Measurements from ENCODE around the gene GRAMD1C.
"Not testable (repeated sequence)": the region's sequence is repeated elsewhere in the genome, so short reads cannot be mapped to it uniquely, and the experiment has no call there.

Gene GRAMD1C

GRCh38 chr3:113838631-113839209 lies at the start of gene GRAMD1C:
GRAMD1C (plus strand) TSS chr3:113838788; CDS start chr3:113838910, 122 bp downstream.
- no peak for DNase-seq (ENCODE audit: low read depth)

- DNase-seq (ENCODE audit: low read depth): no peak
These were observed 47.2 kb upstream of the GRAMD1C start for GRCh38 chr3:113791381-113791780.

GRCh38 chr3:113794526-113794925 lies 44.1 kb upstream of the GRAMD1C start:
- DNase-seq (ENCODE audit: low read depth): no peak

- DNase-seq (ENCODE audit: low read depth): no peak
These were observed 42.9 kb upstream of the GRAMD1C start for GRCh38 chr3:113795693-113796092.

DNA sequence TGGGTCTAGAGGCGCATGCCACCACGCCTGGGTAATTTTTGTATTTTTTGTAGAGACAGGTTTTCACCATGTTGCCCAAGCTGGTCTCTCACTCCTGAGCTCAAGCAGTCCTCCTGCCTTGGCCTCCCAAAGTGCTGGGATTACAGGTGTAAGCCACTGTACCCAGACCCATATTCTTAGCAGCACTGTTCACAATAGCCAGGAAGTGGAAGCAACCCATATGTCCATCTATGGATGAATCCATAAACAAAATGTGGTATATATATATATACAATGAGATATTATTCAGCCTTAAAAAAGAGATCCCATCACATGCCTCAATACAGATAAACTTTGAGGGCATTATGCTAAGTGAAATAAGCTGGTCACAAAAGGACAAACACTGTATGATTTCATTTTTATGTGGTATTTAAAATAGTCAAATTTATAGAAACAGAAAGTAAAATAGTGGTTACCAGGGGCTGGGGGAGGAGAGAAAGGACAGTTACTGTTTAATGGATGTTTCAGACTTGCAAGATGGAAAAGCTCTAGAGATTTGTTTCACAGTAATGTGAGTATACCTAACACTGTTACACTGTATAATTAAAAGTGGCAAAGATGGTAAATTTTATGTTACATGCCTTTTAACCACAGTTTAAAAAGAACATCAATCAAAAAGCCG lies 35.7 kb upstream of the GRAMD1C start:
- DNase-seq (ENCODE audit: low read depth): no peak

- DNase-seq (ENCODE audit: low read depth): no peak
These were observed 33.9 kb upstream of the GRAMD1C start for GRCh38 chr3:113804661-113805060.

DNA sequence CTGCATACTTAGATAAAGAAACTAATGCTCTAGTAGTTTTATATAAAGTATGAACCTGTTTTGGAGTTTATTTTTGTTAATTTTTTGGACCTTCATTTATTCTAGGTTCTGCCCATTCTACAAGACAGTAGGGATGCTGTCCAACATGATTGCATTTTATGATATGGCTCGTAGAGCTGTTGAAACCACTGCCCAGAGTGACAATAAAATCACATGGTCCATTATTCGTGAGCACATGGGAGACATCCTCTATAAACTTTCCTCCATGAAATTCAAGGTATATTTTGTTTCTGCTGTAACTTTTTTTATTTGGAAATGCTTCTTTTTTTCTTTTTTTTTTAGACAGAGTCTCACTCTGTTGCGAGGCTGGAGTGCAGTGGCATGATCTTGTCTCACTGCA lies 33.3 kb upstream of the GRAMD1C start:
- DNase-seq (ENCODE audit: low read depth): no peak

DNA sequence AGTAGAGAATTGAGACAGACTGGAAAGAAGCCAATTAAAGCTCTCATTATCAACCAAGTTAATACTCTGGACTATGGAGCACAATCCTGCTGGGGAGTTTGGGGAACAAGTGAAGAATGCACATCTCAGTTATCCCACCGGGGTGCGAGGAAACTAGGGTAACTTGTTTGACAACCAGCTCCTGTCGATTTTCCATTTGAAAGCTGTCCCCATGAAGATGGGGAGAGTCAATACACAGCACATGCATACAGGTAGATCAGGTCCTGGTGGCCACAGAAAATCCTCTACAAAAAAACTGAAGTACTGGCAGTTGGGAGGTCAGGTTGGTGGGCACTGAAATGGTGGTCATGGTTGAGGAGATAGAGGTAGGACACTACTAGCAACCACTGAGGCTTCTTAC lies 25.7 kb upstream of the GRAMD1C start:
- DNase-seq (ENCODE audit: low read depth): no peak

GRCh38 chr3:113819866-113820265 lies 18.7 kb upstream of the GRAMD1C start:
- no peak for DNase-seq (ENCODE audit: low read depth)

DNA sequence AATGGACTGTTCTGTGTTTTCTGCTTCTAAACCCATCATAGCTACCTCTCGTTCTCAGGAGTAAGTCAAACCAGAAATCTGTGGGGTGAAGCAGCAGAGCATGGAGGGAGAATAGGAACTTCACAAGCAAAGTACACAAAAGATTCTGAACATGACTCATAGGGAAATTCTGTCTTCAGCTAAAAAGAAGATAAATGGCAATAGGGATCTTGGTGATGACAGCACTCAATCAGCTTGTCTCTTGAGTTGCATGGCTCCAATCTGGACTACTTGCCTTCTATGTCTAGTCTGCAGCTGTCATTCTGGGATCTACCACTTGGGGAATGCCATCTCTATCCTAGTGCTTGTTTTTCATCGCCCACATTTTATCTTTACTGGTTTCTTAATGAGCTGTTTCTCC lies 13.5 kb upstream of the GRAMD1C start:
- DNase-seq (ENCODE audit: low read depth): no peak

GRCh38 chr3:113828600-113828999 lies 10.0 kb upstream of the GRAMD1C start:
- DNase-seq (ENCODE audit: low read depth): no peak

GRCh38 chr3:113829576-113830354 lies 8.8 kb upstream of the GRAMD1C start:
- DNase-seq (ENCODE audit: low read depth): no peak

GRCh38 chr3:113831103-113831355 lies 7.6 kb upstream of the GRAMD1C start:
- no peak for DNase-seq (ENCODE audit: low read depth)

- DNase-seq (ENCODE audit: low read depth): no peak
These were observed 6.0 kb upstream of the GRAMD1C start for GRCh38 chr3:113832477-113833164.

DNA sequence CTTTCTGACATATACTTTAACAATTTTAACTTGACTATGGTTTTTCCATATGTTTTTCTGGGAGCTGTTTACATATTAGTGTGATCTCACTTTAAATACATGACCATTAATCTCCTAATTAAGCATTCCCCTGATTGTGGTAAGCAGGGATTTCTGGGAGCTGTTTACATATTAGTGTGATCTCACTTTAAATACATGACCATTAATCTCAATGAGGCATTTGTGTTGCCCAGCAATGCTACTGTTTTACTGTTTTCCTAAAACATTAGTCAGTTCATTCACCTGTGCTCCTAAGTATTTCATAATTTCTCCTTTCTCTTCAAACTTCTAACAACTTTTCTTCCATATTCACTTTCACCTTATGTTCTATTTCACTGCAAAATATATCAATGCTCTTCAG lies 3.6 kb upstream of the GRAMD1C start:
- no peak for DNase-seq (ENCODE audit: low read depth)

DNA sequence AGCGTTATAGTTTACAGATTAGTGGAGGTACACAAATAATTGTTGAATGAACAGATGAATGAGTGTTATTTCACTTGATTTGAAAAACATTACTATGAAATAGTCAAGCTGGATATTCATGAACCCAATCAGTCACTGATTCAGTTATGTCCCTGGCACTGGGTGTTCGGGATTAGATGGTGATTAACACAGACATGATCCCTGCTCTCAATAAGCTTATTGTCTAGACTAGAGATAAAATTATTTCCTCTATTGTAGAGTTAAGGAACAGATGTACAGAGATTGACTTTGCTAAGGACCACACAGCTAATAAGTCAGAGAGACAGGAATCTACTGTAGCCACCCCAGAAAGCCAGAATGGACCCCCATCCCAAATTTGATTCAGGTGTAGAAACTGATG lies 963 bp downstream of the GRAMD1C start:
- DNase-seq (ENCODE audit: low read depth): no peak

- no peak for DNase-seq (ENCODE audit: low read depth)
These were observed 6.1 kb downstream of the GRAMD1C start for GRCh38 chr3:113844622-113845222.

GRCh38 chr3:113847247-113847646 lies 8.7 kb downstream of the GRAMD1C start:
- no peak for DNase-seq (ENCODE audit: low read depth)

- DNase-seq (ENCODE audit: low read depth): no peak
These were observed 9.3 kb downstream of the GRAMD1C start for GRCh38 chr3:113847664-113848461.

GRCh38 chr3:113849071-113849470 lies 10.5 kb downstream of the GRAMD1C start:
- not testable (repeated sequence) for DNase-seq (ENCODE audit: low read depth)

GRCh38 chr3:113849841-113850240 lies 11.3 kb downstream of the GRAMD1C start:
- not testable (repeated sequence) for DNase-seq (ENCODE audit: low read depth)

DNA sequence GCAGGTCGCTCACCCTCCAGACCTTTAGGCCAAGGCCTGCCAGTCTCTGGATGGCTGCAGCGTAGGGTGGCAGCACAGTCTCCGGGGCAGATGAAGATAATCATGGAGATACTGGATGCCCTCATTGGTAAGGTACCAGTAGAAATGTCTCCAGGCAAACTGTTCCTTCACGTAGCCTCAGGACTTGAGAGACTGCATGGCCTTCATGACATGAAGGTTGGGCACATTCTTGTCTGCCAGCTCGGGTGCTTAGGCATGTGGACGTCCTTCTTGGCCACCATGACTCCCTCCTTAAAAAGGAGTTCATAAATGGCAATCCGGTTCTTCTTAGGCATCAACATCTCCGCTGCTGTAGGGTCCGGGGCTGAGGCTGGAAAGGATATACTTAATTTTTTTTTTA lies 11.8 kb downstream of the GRAMD1C start:
- DNase-seq (ENCODE audit: low read depth): not testable (repeated sequence)
